Measurements from ENCODE around the gene CTNND2.

- no peak for TF ChIP-seq ZFP30 (CRISPR knock-in tag; IDR thresholded peaks at IDR 0.05; ENCODE audit: borderline replicate concordance)
- no peak for TF ChIP-seq CC2D1A (IDR thresholded peaks at IDR 0.05)
- TF ChIP-seq EGR1 (conservative IDR thresholded peaks at IDR 0.05), result no peak
- no peak for TF ChIP-seq ZNF785 (CRISPR knock-in tag; IDR thresholded peaks at IDR 0.05)
- TF ChIP-seq POLR2A (conservative IDR thresholded peaks at IDR 0.05), result no peak
- no peak for TF ChIP-seq CTBP1 (IDR thresholded peaks at IDR 0.05; ENCODE audit: borderline replicate concordance)
- no peak for TF ChIP-seq ZFX (CRISPR knock-in tag; IDR thresholded peaks at IDR 0.05)
Measured at GRCh38 chr5:11377896-11378295, 526.4 kb downstream of the CTNND2 start.

All from K562 (cell line).